ENCODE results near the gene UBE2E2.

UBE2E2 gene

GRCh38 chr3:23619705-23620637 is 416.8 kb downstream of the UBE2E2 start:
- ChIA-PET CTCF (interaction anchor here (1.3 kb wide), 1 partner anchor 8 kb away, joined by 3 read pairs; no protein-coding TSS in a partner anchor), POLR2A (no interaction called here)
- no peak overlapping the region for H3K4me3 ChIP-seq (ENCODE audit: low read depth, low read length)
- TF ChIP-seq CTCF (IDR thresholded peaks at IDR 0.05; ENCODE audit: insufficient read depth, low read length, missing control alignments), result no peak
- no peak for DNase-seq (ENCODE audit: low read depth, low spot score)

GRCh38 chr3:23620638-23621015 is 417.5 kb downstream of the UBE2E2 start:
- no peak overlapping the region for H3K4me3 ChIP-seq (ENCODE audit: low read depth, low read length)
- DNase-seq (ENCODE audit: low read depth, low spot score), result no peak
- POLR2A ChIA-PET, result no interaction called here
- no peak for TF ChIP-seq CTCF (IDR thresholded peaks at IDR 0.05; ENCODE audit: insufficient read depth, low read length, missing control alignments)
- CTCF ChIA-PET, result interaction anchor here (1.3 kb wide), 1 partner anchor 9 kb away, joined by 3 read pairs; no protein-coding TSS in a partner anchor

DNA sequence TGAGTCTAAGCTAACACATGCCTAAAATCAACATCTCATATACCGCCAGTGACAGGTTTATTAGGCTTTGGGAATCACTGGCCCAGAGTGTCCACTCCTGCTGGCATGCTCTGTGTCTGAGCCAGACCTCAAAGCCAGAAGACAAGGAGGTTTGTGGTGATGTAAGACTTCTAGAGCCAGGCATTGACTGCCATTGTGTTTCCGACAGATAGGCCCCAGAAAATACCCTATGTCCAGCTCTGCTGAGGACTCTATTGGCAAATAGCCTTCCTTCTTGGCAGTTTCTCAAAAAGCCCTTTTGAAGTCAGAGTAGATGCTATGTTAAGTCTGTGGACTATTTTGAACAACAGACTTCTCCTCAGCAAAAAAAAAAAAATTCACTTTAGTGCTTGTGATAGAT is 420.7 kb downstream of the UBE2E2 start:
- CTCF ChIA-PET, result no interaction called here
- DNase-seq (ENCODE audit: low read depth, low spot score), result no peak
- H3K4me3 ChIP-seq (ENCODE audit: low read depth, low read length), result no peak overlapping the region
- POLR2A ChIA-PET, result no interaction called here
- TF ChIP-seq CTCF (IDR thresholded peaks at IDR 0.05; ENCODE audit: insufficient read depth, low read length, missing control alignments), result no peak

DNA sequence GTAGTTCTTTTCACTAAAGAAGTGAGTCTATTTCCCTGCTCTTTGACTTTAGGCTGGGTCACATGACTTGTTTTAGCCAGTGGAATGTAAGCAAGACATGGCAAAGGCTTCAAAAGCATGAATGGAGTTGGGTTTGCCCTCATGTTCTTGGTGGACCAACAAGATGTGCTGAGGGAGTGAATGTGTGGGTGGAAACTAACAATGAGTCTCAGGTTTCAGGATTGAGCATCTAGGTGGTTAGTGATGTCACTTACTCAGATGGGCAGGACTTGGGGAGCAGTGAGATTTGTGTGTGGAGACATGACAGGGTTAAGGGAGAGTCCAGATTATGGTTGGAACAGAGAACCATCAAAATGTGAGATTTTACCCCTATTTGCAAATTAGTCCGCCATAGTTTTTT is 421.2 kb downstream of the UBE2E2 start:
- no peak for TF ChIP-seq CTCF (IDR thresholded peaks at IDR 0.05; ENCODE audit: insufficient read depth, low read length, missing control alignments)
- H3K4me3 ChIP-seq (ENCODE audit: low read depth, low read length), result no peak overlapping the region
- DNase-seq (ENCODE audit: low read depth, low spot score), result no peak
- POLR2A ChIA-PET, result no interaction called here
- CTCF ChIA-PET, result no interaction called here

- no peak for TF ChIP-seq CTCF (IDR thresholded peaks at IDR 0.05; ENCODE audit: insufficient read depth, low read length, missing control alignments)
- CTCF ChIA-PET, result interaction anchor here (1.0 kb wide), 1 partner anchor 13 kb away, joined by 3 read pairs; no protein-coding TSS in a partner anchor
- no peak overlapping the region for H3K4me3 ChIP-seq (ENCODE audit: low read depth, low read length)
- POLR2A ChIA-PET, result no interaction called here
- no peak for DNase-seq (ENCODE audit: low read depth, low spot score)
These were observed 423.3 kb downstream of the UBE2E2 start for GRCh38 chr3:23626442-23626841.

GRCh38 chr3:23629181-23629894 is 426.2 kb downstream of the UBE2E2 start:
- CTCF ChIA-PET, result interaction anchor here (1.5 kb wide), 1 partner anchor 9 kb away, joined by 4 read pairs; no protein-coding TSS in a partner anchor
- POLR2A ChIA-PET, result interaction anchor here (0.6 kb wide), 1 partner anchor 146 kb away, joined by 4 read pairs; no protein-coding TSS in a partner anchor
- no peak for DNase-seq (ENCODE audit: low read depth, low spot score)
- no peak for TF ChIP-seq CTCF (IDR thresholded peaks at IDR 0.05; ENCODE audit: insufficient read depth, low read length, missing control alignments)
- no peak overlapping the region for H3K4me3 ChIP-seq (ENCODE audit: low read depth, low read length)
